ENCODE results near the gene IL23R.

IL23R gene

GRCh38 chr1:67227196-67227595 is 60.9 kb downstream of the IL23R start:
- H3K27ac ChIP-seq (ENCODE audit: low read length, poor library complexity, severe bottlenecking): no peak overlapping the region
- H2BK12ac ChIP-seq (ENCODE audit: low read length in 2 of 2): no peak overlapping the region
- no peak overlapping the region for H3K4ac ChIP-seq (ENCODE audit: low read depth in 1 of 2, low read length in 2 of 2)
- no peak overlapping the region for H3K23ac ChIP-seq (ENCODE audit: low read length in 2 of 2)
- no peak overlapping the region for H3K4me3 ChIP-seq (ENCODE audit: insufficient read depth in 1 of 2, low read depth in 1 of 2, low read length in 2 of 2)
- H3K27me3 ChIP-seq (ENCODE audit: control insufficient read depth in 1 of 2, insufficient read depth in 1 of 2, low read length in 2 of 2): peaks cover 0 to 8% of the 10 kb centered on the region in 2 experiments
- WGBS: 80% methylated on average over 1 of the region's 1 CpG
- H2BK5ac ChIP-seq (ENCODE audit: low read depth, low read length, poor library complexity, severe bottlenecking): no peak overlapping the region
- H4K91ac ChIP-seq (ENCODE audit: low read length): no peak overlapping the region
- no peak overlapping the region for H3K9ac ChIP-seq (ENCODE audit: low read length)
- no peak overlapping the region for H4K8ac ChIP-seq (ENCODE audit: low read length)
- no peak overlapping the region for H2BK15ac ChIP-seq (ENCODE audit: low read depth, poor library complexity, severe bottlenecking)
- no peak overlapping the region for H3K18ac ChIP-seq (ENCODE audit: low read depth in 1 of 2, low read length in 2 of 2)
- H3K79me1 ChIP-seq (replicated peaks; ENCODE audit: low read length, poor library complexity, severe bottlenecking): no peaks in the 10 kb centered on the region
- no peaks in the 10 kb centered on the region for H3K9me3 ChIP-seq (ENCODE audit: control insufficient read depth, low read length)
- H2AK5ac ChIP-seq (ENCODE audit: low read length, severe bottlenecking): no peak overlapping the region
- H2AFZ ChIP-seq (ENCODE audit: low read depth, low read length): no peak overlapping the region
- peaks cover 6% of the 10 kb centered on the region for H3K4me1 ChIP-seq (ENCODE audit: control insufficient read depth, insufficient read depth, low read depth, low read length)
- DNase-seq: no peak
- H3K4me2 ChIP-seq (ENCODE audit: low read length, poor library complexity, severe bottlenecking): no peak overlapping the region
- H2BK120ac ChIP-seq (ENCODE audit: low read depth, low read length): no peak overlapping the region
- no peaks in the 10 kb centered on the region for H3K36me3 ChIP-seq (ENCODE audit: control insufficient read depth in 1 of 2, insufficient read depth in 2 of 2, low read depth in 1 of 2, low read length in 2 of 2)
- no peak overlapping the region for H3K14ac ChIP-seq (ENCODE audit: low read length in 2 of 2)

GRCh38 chr1:67228791-67229190 is 62.5 kb downstream of the IL23R start:
- peaks cover 7% of the 10 kb centered on the region for H3K4me1 ChIP-seq (ENCODE audit: control insufficient read depth, insufficient read depth, low read depth, low read length)
- H3K4me3 ChIP-seq (ENCODE audit: insufficient read depth in 1 of 2, low read depth in 1 of 2, low read length in 2 of 2): no peak overlapping the region
- H4K91ac ChIP-seq (ENCODE audit: low read length): no peak overlapping the region
- H2BK120ac ChIP-seq (ENCODE audit: low read depth, low read length): no peak overlapping the region
- H3K79me1 ChIP-seq (replicated peaks; ENCODE audit: low read length, poor library complexity, severe bottlenecking): no peaks in the 10 kb centered on the region
- no peak overlapping the region for H4K8ac ChIP-seq (ENCODE audit: low read length)
- no peak overlapping the region for H3K27ac ChIP-seq (ENCODE audit: low read length, poor library complexity, severe bottlenecking)
- H2BK15ac ChIP-seq (ENCODE audit: low read depth, poor library complexity, severe bottlenecking): no peak overlapping the region
- H2BK12ac ChIP-seq (ENCODE audit: low read length in 2 of 2): no peak overlapping the region
- no peak overlapping the region for H3K23ac ChIP-seq (ENCODE audit: low read length in 2 of 2)
- H3K36me3 ChIP-seq (ENCODE audit: control insufficient read depth in 1 of 2, insufficient read depth in 2 of 2, low read depth in 1 of 2, low read length in 2 of 2): no peaks in the 10 kb centered on the region
- H2BK5ac ChIP-seq (ENCODE audit: low read depth, low read length, poor library complexity, severe bottlenecking): no peak overlapping the region
- no peak overlapping the region for H3K14ac ChIP-seq (ENCODE audit: low read length in 2 of 2)
- H3K4me2 ChIP-seq (ENCODE audit: low read length, poor library complexity, severe bottlenecking): no peak overlapping the region
- H3K18ac ChIP-seq (ENCODE audit: low read depth in 1 of 2, low read length in 2 of 2): no peak overlapping the region
- DNase-seq: no peak
- H3K9ac ChIP-seq (ENCODE audit: low read length): no peak overlapping the region
- H3K9me3 ChIP-seq (ENCODE audit: control insufficient read depth, low read length): no peaks in the 10 kb centered on the region
- no peak overlapping the region for H3K4ac ChIP-seq (ENCODE audit: low read depth in 1 of 2, low read length in 2 of 2)
- no peak overlapping the region for H2AFZ ChIP-seq (ENCODE audit: low read depth, low read length)
- no peak overlapping the region for H2AK5ac ChIP-seq (ENCODE audit: low read length, severe bottlenecking)
- H3K27me3 ChIP-seq (ENCODE audit: control insufficient read depth in 1 of 2, insufficient read depth in 1 of 2, low read length in 2 of 2): peaks cover 0 to 8% of the 10 kb centered on the region in 2 experiments

GRCh38 chr1:67230539-67230938 is 64.3 kb downstream of the IL23R start:
- no peak overlapping the region for H3K9ac ChIP-seq (ENCODE audit: low read length)
- H2BK5ac ChIP-seq (ENCODE audit: low read depth, low read length, poor library complexity, severe bottlenecking): no peak overlapping the region
- no peak overlapping the region for H3K23ac ChIP-seq (ENCODE audit: low read length in 2 of 2)
- no peak overlapping the region for H4K91ac ChIP-seq (ENCODE audit: low read length)
- H3K79me1 ChIP-seq (replicated peaks; ENCODE audit: low read length, poor library complexity, severe bottlenecking): no peaks in the 10 kb centered on the region
- H3K4me3 ChIP-seq (ENCODE audit: insufficient read depth in 1 of 2, low read depth in 1 of 2, low read length in 2 of 2): no peak overlapping the region
- no peak overlapping the region for H3K4ac ChIP-seq (ENCODE audit: low read depth in 1 of 2, low read length in 2 of 2)
- H2BK12ac ChIP-seq (ENCODE audit: low read length in 2 of 2): no peak overlapping the region
- no peak overlapping the region for H2AK5ac ChIP-seq (ENCODE audit: low read length, severe bottlenecking)
- H3K4me1 ChIP-seq (ENCODE audit: control insufficient read depth, insufficient read depth, low read depth, low read length): peaks cover 7% of the 10 kb centered on the region
- WGBS: 43% methylated on average over 2 of the region's 3 CpGs
- no peak overlapping the region for H2BK15ac ChIP-seq (ENCODE audit: low read depth, poor library complexity, severe bottlenecking)
- no peak for DNase-seq
- H3K27ac ChIP-seq (ENCODE audit: low read length, poor library complexity, severe bottlenecking): no peak overlapping the region
- no peak overlapping the region for H3K14ac ChIP-seq (ENCODE audit: low read length in 2 of 2)
- no peak overlapping the region for H2BK120ac ChIP-seq (ENCODE audit: low read depth, low read length)
- peaks cover 0 to 8% of the 10 kb centered on the region in 2 experiments for H3K27me3 ChIP-seq (ENCODE audit: control insufficient read depth in 1 of 2, insufficient read depth in 1 of 2, low read length in 2 of 2)
- no peak overlapping the region for H2AFZ ChIP-seq (ENCODE audit: low read depth, low read length)
- no peaks in the 10 kb centered on the region for H3K36me3 ChIP-seq (ENCODE audit: control insufficient read depth in 1 of 2, insufficient read depth in 2 of 2, low read depth in 1 of 2, low read length in 2 of 2)
- no peak overlapping the region for H3K4me2 ChIP-seq (ENCODE audit: low read length, poor library complexity, severe bottlenecking)
- no peak overlapping the region for H4K8ac ChIP-seq (ENCODE audit: low read length)
- no peak overlapping the region for H3K18ac ChIP-seq (ENCODE audit: low read depth in 1 of 2, low read length in 2 of 2)
- H3K9me3 ChIP-seq (ENCODE audit: control insufficient read depth, low read length): no peaks in the 10 kb centered on the region

GRCh38 chr1:67236277-67236676 is 70.0 kb downstream of the IL23R start:
- H3K14ac ChIP-seq (ENCODE audit: low read length in 2 of 2): no peak overlapping the region
- no peak overlapping the region for H4K91ac ChIP-seq (ENCODE audit: low read length)
- H4K8ac ChIP-seq (ENCODE audit: low read length): no peak overlapping the region
- H3K27me3 ChIP-seq (ENCODE audit: control insufficient read depth in 1 of 2, insufficient read depth in 1 of 2, low read length in 2 of 2): peaks cover 0 to 6% of the 10 kb centered on the region in 2 experiments
- H3K36me3 ChIP-seq (ENCODE audit: control insufficient read depth in 1 of 2, insufficient read depth in 2 of 2, low read depth in 1 of 2, low read length in 2 of 2): no peaks in the 10 kb centered on the region
- H2BK15ac ChIP-seq (ENCODE audit: low read depth, poor library complexity, severe bottlenecking): no peak overlapping the region
- H3K4me3 ChIP-seq (ENCODE audit: insufficient read depth in 1 of 2, low read depth in 1 of 2, low read length in 2 of 2): no peak overlapping the region
- no peak overlapping the region for H2BK5ac ChIP-seq (ENCODE audit: low read depth, low read length, poor library complexity, severe bottlenecking)
- H3K23ac ChIP-seq (ENCODE audit: low read length in 2 of 2): no peak overlapping the region
- H3K18ac ChIP-seq (ENCODE audit: low read depth in 1 of 2, low read length in 2 of 2): no peak overlapping the region
- H2BK12ac ChIP-seq (ENCODE audit: low read length in 2 of 2): no peak overlapping the region
- H2AK5ac ChIP-seq (ENCODE audit: low read length, severe bottlenecking): no peak overlapping the region
- H3K4me1 ChIP-seq (ENCODE audit: control insufficient read depth, insufficient read depth, low read depth, low read length): peaks cover 2% of the 10 kb centered on the region
- no peak overlapping the region for H2BK120ac ChIP-seq (ENCODE audit: low read depth, low read length)
- H3K4ac ChIP-seq (ENCODE audit: low read depth in 1 of 2, low read length in 2 of 2): no peak overlapping the region
- no peak for DNase-seq
- no peaks in the 10 kb centered on the region for H3K79me1 ChIP-seq (replicated peaks; ENCODE audit: low read length, poor library complexity, severe bottlenecking)
- WGBS: 56% methylated on average over 3 of the region's 3 CpGs
- no peak overlapping the region for H2AFZ ChIP-seq (ENCODE audit: low read depth, low read length)
- H3K9ac ChIP-seq (ENCODE audit: low read length): no peak overlapping the region
- H3K27ac ChIP-seq (ENCODE audit: low read length, poor library complexity, severe bottlenecking): no peak overlapping the region
- no peak overlapping the region for H3K4me2 ChIP-seq (ENCODE audit: low read length, poor library complexity, severe bottlenecking)
- no peaks in the 10 kb centered on the region for H3K9me3 ChIP-seq (ENCODE audit: control insufficient read depth, low read length)

Measured in mesenchymal stem cell (in vitro differentiated cells and primary cell).